ENCODE results near the gene TRAPPC10.

TRAPPC10 gene

DNA sequence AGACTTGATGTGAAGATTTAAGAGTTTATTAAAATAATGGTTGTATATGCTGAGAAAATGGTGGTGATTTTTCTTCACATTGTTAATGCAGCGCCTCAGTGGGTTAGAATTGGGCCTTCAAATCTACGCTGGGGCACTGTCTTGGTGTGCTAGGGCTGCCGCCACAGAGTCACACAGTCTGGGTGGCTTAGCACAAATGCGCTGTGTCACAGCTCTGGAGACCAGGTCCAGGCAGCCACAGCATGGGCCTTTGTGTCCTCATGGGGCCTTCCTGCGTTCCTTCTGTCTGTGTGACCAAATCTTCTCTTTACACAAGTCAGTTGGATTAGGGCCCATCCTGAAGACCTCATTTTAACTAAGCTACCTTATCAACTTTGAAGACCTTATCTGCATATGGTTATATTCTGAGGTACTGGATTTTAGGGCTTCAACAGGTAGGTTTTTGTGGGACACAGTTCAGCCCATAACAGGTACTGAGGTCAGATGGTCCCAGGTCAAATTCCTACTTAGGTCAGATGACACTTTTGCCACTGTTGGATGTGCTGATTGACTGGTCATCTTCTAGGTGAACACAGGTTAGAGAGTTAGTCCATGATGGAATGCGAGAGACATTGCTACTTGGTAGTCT lies 17.5 kb downstream of the TRAPPC10 start:
- H4K20me1 ChIP-seq (ENCODE audit: insufficient read depth, low read length, poor library complexity, severe bottlenecking): peaks cover 54% of the 10 kb centered on the region
- H2AFZ ChIP-seq (ENCODE audit: low read length): no peak overlapping the region
- H3K36me3 ChIP-seq (ENCODE audit: insufficient read depth, low read length): peaks cover 21% of the 10 kb centered on the region
- no peak for TF ChIP-seq EZH2phosphoT487 (IDR thresholded peaks at IDR 0.05; ENCODE audit: borderline replicate concordance)
- TF ChIP-seq, protein P1, sequence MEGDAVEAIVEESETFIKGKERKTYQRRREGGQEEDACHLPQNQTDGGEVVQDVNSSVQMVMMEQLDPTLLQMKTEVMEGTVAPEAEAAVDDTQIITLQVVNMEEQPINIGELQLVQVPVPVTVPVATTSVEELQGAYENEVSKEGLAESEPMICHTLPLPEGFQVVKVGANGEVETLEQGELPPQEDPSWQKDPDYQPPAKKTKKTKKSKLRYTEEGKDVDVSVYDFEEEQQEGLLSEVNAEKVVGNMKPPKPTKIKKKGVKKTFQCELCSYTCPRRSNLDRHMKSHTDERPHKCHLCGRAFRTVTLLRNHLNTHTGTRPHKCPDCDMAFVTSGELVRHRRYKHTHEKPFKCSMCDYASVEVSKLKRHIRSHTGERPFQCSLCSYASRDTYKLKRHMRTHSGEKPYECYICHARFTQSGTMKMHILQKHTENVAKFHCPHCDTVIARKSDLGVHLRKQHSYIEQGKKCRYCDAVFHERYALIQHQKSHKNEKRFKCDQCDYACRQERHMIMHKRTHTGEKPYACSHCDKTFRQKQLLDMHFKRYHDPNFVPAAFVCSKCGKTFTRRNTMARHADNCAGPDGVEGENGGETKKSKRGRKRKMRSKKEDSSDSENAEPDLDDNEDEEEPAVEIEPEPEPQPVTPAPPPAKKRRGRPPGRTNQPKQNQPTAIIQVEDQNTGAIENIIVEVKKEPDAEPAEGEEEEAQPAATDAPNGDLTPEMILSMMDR (conservative IDR thresholded peaks at IDR 0.05; ENCODE audit: low read length): no peak
- no peak overlapping the region for H3K4me2 ChIP-seq (ENCODE audit: low read depth, low read length, poor library complexity, severe bottlenecking)
- H3K9ac ChIP-seq (ENCODE audit: low read depth, low read length, poor library complexity, severe bottlenecking): no peak overlapping the region
- H3K4me3 ChIP-seq (ENCODE audit: low read length, poor library complexity, severe bottlenecking): no peak overlapping the region
- H3F3A ChIP-seq (ENCODE audit: low read depth): no peaks in the 10 kb centered on the region
- H3K4me1 ChIP-seq (ENCODE audit: insufficient read depth, low read length, poor library complexity, severe bottlenecking): peaks cover 24% of the 10 kb centered on the region
- no peaks in the 10 kb centered on the region for H3K27me3 ChIP-seq (ENCODE audit: insufficient read depth, low read length, poor library complexity, severe bottlenecking)
- H3K9me3 ChIP-seq (ENCODE audit: insufficient read depth, low read depth, low read length): no peaks in the 10 kb centered on the region
- peaks cover 84% of the 10 kb centered on the region for H3K79me2 ChIP-seq (ENCODE audit: insufficient read depth, low read length)
- no peaks in the 10 kb centered on the region for H3K9me2 ChIP-seq (replicated peaks; ENCODE audit: low read depth, low read length)

DNA sequence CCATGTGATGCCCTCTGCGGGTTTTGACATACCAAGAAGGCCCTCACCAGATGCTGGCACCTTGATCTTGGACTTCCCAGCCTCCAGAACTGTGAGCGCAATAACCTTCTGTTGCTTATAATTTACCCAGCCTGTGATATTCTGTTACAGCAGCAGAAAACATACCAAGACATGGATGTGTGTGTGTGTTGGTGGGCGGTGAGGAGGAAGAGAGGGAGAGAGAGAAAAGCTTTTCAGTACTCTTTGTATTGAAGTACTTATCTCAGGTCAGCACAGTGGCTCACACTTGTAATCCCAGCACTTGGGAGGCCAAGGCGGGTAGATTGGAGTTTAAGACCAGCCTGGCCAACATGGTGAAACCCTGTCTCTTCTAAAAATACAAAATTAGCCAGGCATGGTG lies 23.1 kb downstream of the TRAPPC10 start:
- no peak overlapping the region for H3K9ac ChIP-seq (ENCODE audit: low read depth, low read length, poor library complexity, severe bottlenecking)
- H3K27me3 ChIP-seq (ENCODE audit: insufficient read depth, low read length, poor library complexity, severe bottlenecking): no peaks in the 10 kb centered on the region
- no peak overlapping the region for H3K4me3 ChIP-seq (ENCODE audit: low read length, poor library complexity, severe bottlenecking)
- H3K36me3 ChIP-seq (ENCODE audit: insufficient read depth, low read length): peaks cover 71% of the 10 kb centered on the region
- peaks cover 27% of the 10 kb centered on the region for H3K79me2 ChIP-seq (ENCODE audit: insufficient read depth, low read length)
- H3K4me2 ChIP-seq (ENCODE audit: low read depth, low read length, poor library complexity, severe bottlenecking): no peak overlapping the region
- H3K4me1 ChIP-seq (ENCODE audit: insufficient read depth, low read length, poor library complexity, severe bottlenecking): no peaks in the 10 kb centered on the region
- no peaks in the 10 kb centered on the region for H3F3A ChIP-seq (ENCODE audit: low read depth)
- H3K9me3 ChIP-seq (ENCODE audit: insufficient read depth, low read depth, low read length): no peaks in the 10 kb centered on the region
- no peak overlapping the region for H2AFZ ChIP-seq (ENCODE audit: low read length)
- no peaks in the 10 kb centered on the region for H3K9me2 ChIP-seq (replicated peaks; ENCODE audit: low read depth, low read length)
- H4K20me1 ChIP-seq (ENCODE audit: insufficient read depth, low read length, poor library complexity, severe bottlenecking): peaks cover 4% of the 10 kb centered on the region
- TF ChIP-seq, protein P1 (conservative IDR thresholded peaks at IDR 0.05; ENCODE audit: low read length): no peak
- TF ChIP-seq EZH2phosphoT487 (IDR thresholded peaks at IDR 0.05; ENCODE audit: borderline replicate concordance): no peak

GRCh38 chr21:44038063-44038462 lies 26.0 kb downstream of the TRAPPC10 start:
- no peaks in the 10 kb centered on the region for H3K27me3 ChIP-seq (ENCODE audit: insufficient read depth, low read length, poor library complexity, severe bottlenecking)
- no peak overlapping the region for H3K9ac ChIP-seq (ENCODE audit: low read depth, low read length, poor library complexity, severe bottlenecking)
- no peak overlapping the region for H3K4me2 ChIP-seq (ENCODE audit: low read depth, low read length, poor library complexity, severe bottlenecking)
- no peaks in the 10 kb centered on the region for H3K4me1 ChIP-seq (ENCODE audit: insufficient read depth, low read length, poor library complexity, severe bottlenecking)
- H3K36me3 ChIP-seq (ENCODE audit: insufficient read depth, low read length): peaks cover 69% of the 10 kb centered on the region
- no peak overlapping the region for H2AFZ ChIP-seq (ENCODE audit: low read length)
- no peaks in the 10 kb centered on the region for H3F3A ChIP-seq (ENCODE audit: low read depth)
- H3K79me2 ChIP-seq (ENCODE audit: insufficient read depth, low read length): 0 out of 2 replicates have a peak, but pooled peaks cover 3% of the 10 kb centered on the region
- TF ChIP-seq, protein P1 (conservative IDR thresholded peaks at IDR 0.05; ENCODE audit: low read length): no peak
- TF ChIP-seq EZH2phosphoT487 (IDR thresholded peaks at IDR 0.05; ENCODE audit: borderline replicate concordance): no peak
- H4K20me1 ChIP-seq (ENCODE audit: insufficient read depth, low read length, poor library complexity, severe bottlenecking): no peaks in the 10 kb centered on the region
- no peak overlapping the region for H3K4me3 ChIP-seq (ENCODE audit: low read length, poor library complexity, severe bottlenecking)
- no peaks in the 10 kb centered on the region for H3K9me3 ChIP-seq (ENCODE audit: insufficient read depth, low read depth, low read length)
- no peaks in the 10 kb centered on the region for H3K9me2 ChIP-seq (replicated peaks; ENCODE audit: low read depth, low read length)
